HL-60 (cell line): Measurements from ENCODE around the gene IWS1.

ENCODE experiments used
- DNase-seq, 2 experiments: peaks; one replicate each; pipeline ENCODE4 v3.0.0-alpha.2; 2010 to 2020; ENCODE audit warnings: low read depth in 1 of 2, low spot score in 1 of 2
- H3K27ac ChIP-seq: fragments of 250-450 bp; sonication (Bioruptor Pico); replicated peaks from 2 replicates; pipeline ENCODE4 v1.5.1; 2020; ENCODE audit warnings: mild to moderate bottlenecking, moderate library complexity
- H3K27me3 ChIP-seq: fragments of 250-450 bp; sonication (Bioruptor Pico); 2 replicates; pipeline ENCODE4 v1.5.1; 2021; ENCODE audit warnings: mild to moderate bottlenecking, moderate library complexity; ENCODE audit not compliant: insufficient read depth, poor library complexity, severe bottlenecking
- H3K4me3 ChIP-seq: replicated peaks from 2 replicates; pipeline ENCODE4 v1.5.1; 2011; ENCODE audit warnings: mild to moderate bottlenecking, control low read depth, low read length; ENCODE audit not compliant: insufficient read depth
- GABPA ChIP-seq: IDR thresholded peaks from 2 replicates; pipeline ENCODE4 v1.6.1; 2012; ENCODE audit warnings: low read depth
- POLR2AphosphoS5 ChIP-seq: IDR thresholded peaks from 2 replicates; pipeline ENCODE4 v1.6.1; 2012; ENCODE audit warnings: low read depth
- SPI1 ChIP-seq: IDR thresholded peaks from 2 replicates; pipeline ENCODE4 v1.6.1; 2012; ENCODE audit warnings: low read depth, mild to moderate bottlenecking, borderline replicate concordance
- TF ChIP-seq, protein P1 (sequence below): IDR thresholded peaks from one replicate; pipeline ENCODE4 v1.5.1; 2011; ENCODE audit warnings: low read length, control low read depth, inconsistent platforms; ENCODE audit not compliant: insufficient read depth
- TF ChIP-seq, protein P2 (sequence below): IDR thresholded peaks from 2 replicates; pipeline ENCODE4 v1.6.1; 2012; ENCODE audit warnings: low read depth; ENCODE audit not compliant: insufficient replicate concordance

IWS1 gene

GRCh38 chr2:127511090-127511695 lies 15.1 kb downstream of the IWS1 start:
- TF ChIP-seq SPI1 (no peak), GABPA (no peak), POLR2AphosphoS5 (no peak)
- TF ChIP-seq, protein P1, sequence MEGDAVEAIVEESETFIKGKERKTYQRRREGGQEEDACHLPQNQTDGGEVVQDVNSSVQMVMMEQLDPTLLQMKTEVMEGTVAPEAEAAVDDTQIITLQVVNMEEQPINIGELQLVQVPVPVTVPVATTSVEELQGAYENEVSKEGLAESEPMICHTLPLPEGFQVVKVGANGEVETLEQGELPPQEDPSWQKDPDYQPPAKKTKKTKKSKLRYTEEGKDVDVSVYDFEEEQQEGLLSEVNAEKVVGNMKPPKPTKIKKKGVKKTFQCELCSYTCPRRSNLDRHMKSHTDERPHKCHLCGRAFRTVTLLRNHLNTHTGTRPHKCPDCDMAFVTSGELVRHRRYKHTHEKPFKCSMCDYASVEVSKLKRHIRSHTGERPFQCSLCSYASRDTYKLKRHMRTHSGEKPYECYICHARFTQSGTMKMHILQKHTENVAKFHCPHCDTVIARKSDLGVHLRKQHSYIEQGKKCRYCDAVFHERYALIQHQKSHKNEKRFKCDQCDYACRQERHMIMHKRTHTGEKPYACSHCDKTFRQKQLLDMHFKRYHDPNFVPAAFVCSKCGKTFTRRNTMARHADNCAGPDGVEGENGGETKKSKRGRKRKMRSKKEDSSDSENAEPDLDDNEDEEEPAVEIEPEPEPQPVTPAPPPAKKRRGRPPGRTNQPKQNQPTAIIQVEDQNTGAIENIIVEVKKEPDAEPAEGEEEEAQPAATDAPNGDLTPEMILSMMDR: no peak
- TF ChIP-seq, protein P2, sequence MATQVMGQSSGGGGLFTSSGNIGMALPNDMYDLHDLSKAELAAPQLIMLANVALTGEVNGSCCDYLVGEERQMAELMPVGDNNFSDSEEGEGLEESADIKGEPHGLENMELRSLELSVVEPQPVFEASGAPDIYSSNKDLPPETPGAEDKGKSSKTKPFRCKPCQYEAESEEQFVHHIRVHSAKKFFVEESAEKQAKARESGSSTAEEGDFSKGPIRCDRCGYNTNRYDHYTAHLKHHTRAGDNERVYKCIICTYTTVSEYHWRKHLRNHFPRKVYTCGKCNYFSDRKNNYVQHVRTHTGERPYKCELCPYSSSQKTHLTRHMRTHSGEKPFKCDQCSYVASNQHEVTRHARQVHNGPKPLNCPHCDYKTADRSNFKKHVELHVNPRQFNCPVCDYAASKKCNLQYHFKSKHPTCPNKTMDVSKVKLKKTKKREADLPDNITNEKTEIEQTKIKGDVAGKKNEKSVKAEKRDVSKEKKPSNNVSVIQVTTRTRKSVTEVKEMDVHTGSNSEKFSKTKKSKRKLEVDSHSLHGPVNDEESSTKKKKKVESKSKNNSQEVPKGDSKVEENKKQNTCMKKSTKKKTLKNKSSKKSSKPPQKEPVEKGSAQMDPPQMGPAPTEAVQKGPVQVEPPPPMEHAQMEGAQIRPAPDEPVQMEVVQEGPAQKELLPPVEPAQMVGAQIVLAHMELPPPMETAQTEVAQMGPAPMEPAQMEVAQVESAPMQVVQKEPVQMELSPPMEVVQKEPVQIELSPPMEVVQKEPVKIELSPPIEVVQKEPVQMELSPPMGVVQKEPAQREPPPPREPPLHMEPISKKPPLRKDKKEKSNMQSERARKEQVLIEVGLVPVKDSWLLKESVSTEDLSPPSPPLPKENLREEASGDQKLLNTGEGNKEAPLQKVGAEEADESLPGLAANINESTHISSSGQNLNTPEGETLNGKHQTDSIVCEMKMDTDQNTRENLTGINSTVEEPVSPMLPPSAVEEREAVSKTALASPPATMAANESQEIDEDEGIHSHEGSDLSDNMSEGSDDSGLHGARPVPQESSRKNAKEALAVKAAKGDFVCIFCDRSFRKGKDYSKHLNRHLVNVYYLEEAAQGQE: no peak
- Histone ChIP-seq H3K27me3 (no peaks in the 10 kb centered on the region), H3K27ac (no peak overlapping the region), H3K4me3 (no peak overlapping the region)
- DNase-seq: no peak

GRCh38 chr2:127510073-127510472 lies 16.2 kb downstream of the IWS1 start:
- H3K27me3 ChIP-seq: no peaks in the 10 kb centered on the region
- no peak overlapping the region for H3K27ac ChIP-seq
- TF ChIP-seq, protein P2: no peak
- TF ChIP-seq, protein P1: no peak
- TF ChIP-seq SPI1 (no peak), GABPA (no peak), POLR2AphosphoS5 (no peak)
- no peak for DNase-seq
- H3K4me3 ChIP-seq: no peak overlapping the region

- no peak for TF ChIP-seq POLR2AphosphoS5
- peak; percentile 68; the same call in 1 of the 2 replicates for TF ChIP-seq SPI1
- H3K27ac ChIP-seq: no peak overlapping the region
- H3K27me3 ChIP-seq: no peaks in the 10 kb centered on the region
- no peak overlapping the region for H3K4me3 ChIP-seq
- DNase-seq: peak; percentile 41 to 57
Observed at GRCh38 chr2:127508631-127509034, 17.7 kb downstream of the IWS1 start.

- TF ChIP-seq, protein P1: no peak
- TF ChIP-seq, protein P2: no peak
- TF ChIP-seq POLR2AphosphoS5 (no peak), SPI1 (no peak), GABPA (no peak)
- H3K4me3 ChIP-seq: no peak overlapping the region
- no peak overlapping the region for H3K27ac ChIP-seq
- H3K27me3 ChIP-seq: no peaks in the 10 kb centered on the region
- DNase-seq: no peak
Observed at GRCh38 chr2:127508023-127508630, 18.2 kb downstream of the IWS1 start.
